ENCODE data around the gene RALGPS1. TPM values are rescaled to one million over a fixed set of nuclear protein-coding genes. Genes with fewer than 3 reads are reported as not detected.

Gene RALGPS1
- polyA plus RNA-seq, 1 experiment = 1.7 TPM

- Histone ChIP-seq H3K27me3 (ENCODE audit: control insufficient read depth, insufficient read depth, low read length) (no peaks in the 10 kb centered on the region), H3K36me3 (ENCODE audit: control insufficient read depth, insufficient read depth, low read length) (no peaks in the 10 kb centered on the region), H3K4me3 (ENCODE audit: low read depth, low read length) (no peak overlapping the region)
- TF ChIP-seq, protein P1, sequence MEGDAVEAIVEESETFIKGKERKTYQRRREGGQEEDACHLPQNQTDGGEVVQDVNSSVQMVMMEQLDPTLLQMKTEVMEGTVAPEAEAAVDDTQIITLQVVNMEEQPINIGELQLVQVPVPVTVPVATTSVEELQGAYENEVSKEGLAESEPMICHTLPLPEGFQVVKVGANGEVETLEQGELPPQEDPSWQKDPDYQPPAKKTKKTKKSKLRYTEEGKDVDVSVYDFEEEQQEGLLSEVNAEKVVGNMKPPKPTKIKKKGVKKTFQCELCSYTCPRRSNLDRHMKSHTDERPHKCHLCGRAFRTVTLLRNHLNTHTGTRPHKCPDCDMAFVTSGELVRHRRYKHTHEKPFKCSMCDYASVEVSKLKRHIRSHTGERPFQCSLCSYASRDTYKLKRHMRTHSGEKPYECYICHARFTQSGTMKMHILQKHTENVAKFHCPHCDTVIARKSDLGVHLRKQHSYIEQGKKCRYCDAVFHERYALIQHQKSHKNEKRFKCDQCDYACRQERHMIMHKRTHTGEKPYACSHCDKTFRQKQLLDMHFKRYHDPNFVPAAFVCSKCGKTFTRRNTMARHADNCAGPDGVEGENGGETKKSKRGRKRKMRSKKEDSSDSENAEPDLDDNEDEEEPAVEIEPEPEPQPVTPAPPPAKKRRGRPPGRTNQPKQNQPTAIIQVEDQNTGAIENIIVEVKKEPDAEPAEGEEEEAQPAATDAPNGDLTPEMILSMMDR (IDR thresholded peaks at IDR 0.05; ENCODE audit: insufficient read depth, low read depth, low read length) = no peak
- ChIA-PET CTCF (no interaction called here), POLR2A (no interaction called here)
- no peak for DNase-seq (ENCODE audit: low read depth)
Observed at GRCh38 chr9:127051881-127052595, 137.5 kb downstream of the RALGPS1 start.

- ChIA-PET POLR2A (no interaction called here), CTCF (no interaction called here)
- DNase-seq (ENCODE audit: low read depth) = no peak
Observed at GRCh38 chr9:127053057-127053821, 138.7 kb downstream of the RALGPS1 start.

DNA sequence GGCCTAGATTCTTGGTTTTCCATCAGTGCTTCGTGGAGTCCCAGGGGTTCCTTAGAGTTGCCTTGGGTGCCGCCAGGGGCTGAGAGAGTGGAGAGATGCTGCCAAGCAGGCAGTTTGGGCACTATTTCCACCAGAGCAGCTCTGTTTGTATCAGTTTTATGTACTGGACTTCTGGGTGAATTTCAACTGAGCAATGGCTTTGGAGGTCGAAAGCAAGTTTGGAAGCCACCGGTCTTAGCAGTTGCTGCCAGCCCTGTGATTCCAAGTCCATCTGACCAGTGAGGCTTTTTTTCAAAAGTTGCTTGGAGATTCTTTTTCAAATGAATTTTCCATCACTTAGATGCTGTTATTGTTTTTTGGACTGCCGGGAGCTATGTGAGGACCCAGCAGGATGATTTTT is 139.4 kb downstream of the RALGPS1 start:
- POLR2A ChIA-PET = no interaction called here
- Histone ChIP-seq H3K27me3 (ENCODE audit: control insufficient read depth, insufficient read depth, low read length) (no peaks in the 10 kb centered on the region), H3K36me3 (ENCODE audit: control insufficient read depth, insufficient read depth, low read length) (no peaks in the 10 kb centered on the region), H3K4me3 (ENCODE audit: low read depth, low read length) (no peak overlapping the region)
- TF ChIP-seq, protein P1 (IDR thresholded peaks at IDR 0.05; ENCODE audit: insufficient read depth, low read depth, low read length) = no peak
- DNase-seq (ENCODE audit: low read depth) = no peak
- CTCF ChIA-PET = no interaction called here

More at GRCh38 chr9:127053057-127053821, 138.7 kb downstream of the RALGPS1 start:
- no peaks in the 10 kb centered on the region for H3K27me3 ChIP-seq (ENCODE audit: control insufficient read depth, insufficient read depth, low read length)
- H3K4me3 ChIP-seq (ENCODE audit: low read depth, low read length) = no peak overlapping the region
- no peaks in the 10 kb centered on the region for H3K36me3 ChIP-seq (ENCODE audit: control insufficient read depth, insufficient read depth, low read length)
- TF ChIP-seq, protein P1 (IDR thresholded peaks at IDR 0.05; ENCODE audit: insufficient read depth, low read depth, low read length) = no peak

- ChIA-PET POLR2A (no interaction called here), CTCF (interaction anchor here (1.4 kb wide), 1 partner anchor 11 kb away, joined by 3 read pairs; no protein-coding TSS in a partner anchor)
- DNase-seq (ENCODE audit: low read depth) = no peak
- H3K27me3 ChIP-seq (ENCODE audit: control insufficient read depth, insufficient read depth, low read length) = no peaks in the 10 kb centered on the region
- TF ChIP-seq, protein P1 (IDR thresholded peaks at IDR 0.05; ENCODE audit: insufficient read depth, low read depth, low read length) = no peak
- no peak overlapping the region for H3K4me3 ChIP-seq (ENCODE audit: low read depth, low read length)
- no peaks in the 10 kb centered on the region for H3K36me3 ChIP-seq (ENCODE audit: control insufficient read depth, insufficient read depth, low read length)
Observed at GRCh38 chr9:127055745-127056402, 141.3 kb downstream of the RALGPS1 start.

DNA sequence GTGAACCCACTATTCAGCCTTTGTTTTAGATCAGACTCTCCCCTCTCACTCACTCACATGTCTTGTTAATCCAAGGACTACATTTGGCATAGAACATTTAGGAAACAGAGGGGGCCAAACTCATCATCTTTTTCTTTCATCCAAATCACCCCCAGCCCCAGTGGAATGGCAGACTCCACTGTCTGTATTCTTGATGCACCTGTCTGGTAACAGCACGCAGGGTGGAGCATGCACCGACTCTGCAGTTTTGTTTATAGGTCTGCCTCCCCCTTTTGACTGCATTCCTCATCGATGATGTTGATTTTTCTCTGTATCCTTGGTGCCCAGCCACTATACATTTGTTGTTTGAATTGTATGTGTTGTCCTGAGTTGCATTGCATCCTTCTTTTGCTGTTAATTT is 141.9 kb downstream of the RALGPS1 start:
- no peaks in the 10 kb centered on the region for H3K27me3 ChIP-seq (ENCODE audit: control insufficient read depth, insufficient read depth, low read length)
- CTCF ChIA-PET = no interaction called here
- TF ChIP-seq, protein P1 (IDR thresholded peaks at IDR 0.05; ENCODE audit: insufficient read depth, low read depth, low read length) = no peak
- no peak for DNase-seq (ENCODE audit: low read depth)
- POLR2A ChIA-PET = no interaction called here
- H3K36me3 ChIP-seq (ENCODE audit: control insufficient read depth, insufficient read depth, low read length) = no peaks in the 10 kb centered on the region
- no peak overlapping the region for H3K4me3 ChIP-seq (ENCODE audit: low read depth, low read length)

All from BJ (cell line).